GM03348 (cell line): ENCODE data around the gene CCDC24.

Experiments
- DNase-seq: peaks from one replicate; pipeline ENCODE4 v3.0.0; 2012; ENCODE audit warnings: low spot score

CCDC24 gene

GRCh38 chr1:43963006-43963405, 28.4 kb upstream of the CCDC24 start:
- no peak for DNase-seq

- DNase-seq, result no peak
Measured at GRCh38 chr1:43963890-43964289, 27.5 kb upstream of the CCDC24 start.

GRCh38 chr1:43965316-43965715, 26.1 kb upstream of the CCDC24 start:
- no peak for DNase-seq

- peak; percentile 36 for DNase-seq
Measured at GRCh38 chr1:43968348-43968948, 23.0 kb upstream of the CCDC24 start.

DNA sequence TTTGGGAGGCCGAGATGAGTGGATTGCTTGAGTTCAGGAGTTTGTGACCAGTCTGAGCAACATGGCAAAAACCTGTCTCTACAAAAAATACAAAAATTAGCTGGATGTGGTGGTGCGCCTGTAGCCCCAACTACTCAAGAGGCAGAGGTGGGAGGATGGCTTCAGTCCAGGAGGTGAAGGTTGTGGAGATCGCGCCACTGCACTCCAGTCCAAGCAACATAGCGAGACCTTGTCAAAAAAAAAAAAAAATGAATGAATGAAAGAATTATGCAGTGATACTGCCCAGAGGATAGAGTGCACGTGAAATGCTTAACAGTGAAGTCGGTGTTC, 22.0 kb upstream of the CCDC24 start:
- no peak for DNase-seq

- peak; percentile 98 for DNase-seq
Measured at GRCh38 chr1:43969746-43970466, 21.5 kb upstream of the CCDC24 start, which contains the start of gene DPH2. DPH2 (plus strand) TSS chr1:43970010; CDS start chr1:43970176, 166 bp downstream.

DNA sequence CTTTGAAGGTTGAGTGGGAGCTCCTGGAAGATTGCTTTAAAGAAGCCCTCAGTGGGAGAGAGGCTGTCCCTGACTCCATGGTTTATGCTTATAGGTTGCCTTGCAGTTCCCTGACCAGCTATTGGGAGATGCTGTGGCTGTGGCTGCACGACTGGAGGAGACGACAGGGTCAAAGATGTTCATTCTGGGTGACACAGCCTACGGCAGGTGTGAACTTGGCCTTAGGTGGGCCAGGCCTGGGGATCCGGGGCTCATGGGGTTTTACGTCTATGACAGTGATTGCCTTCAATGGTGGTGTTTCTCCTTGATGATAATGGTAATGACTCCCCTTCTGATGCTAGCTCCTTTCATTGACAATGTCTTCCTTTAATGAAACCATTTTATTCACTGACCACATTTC, 20.9 kb upstream of the CCDC24 start:
- DNase-seq, result no peak

DNA sequence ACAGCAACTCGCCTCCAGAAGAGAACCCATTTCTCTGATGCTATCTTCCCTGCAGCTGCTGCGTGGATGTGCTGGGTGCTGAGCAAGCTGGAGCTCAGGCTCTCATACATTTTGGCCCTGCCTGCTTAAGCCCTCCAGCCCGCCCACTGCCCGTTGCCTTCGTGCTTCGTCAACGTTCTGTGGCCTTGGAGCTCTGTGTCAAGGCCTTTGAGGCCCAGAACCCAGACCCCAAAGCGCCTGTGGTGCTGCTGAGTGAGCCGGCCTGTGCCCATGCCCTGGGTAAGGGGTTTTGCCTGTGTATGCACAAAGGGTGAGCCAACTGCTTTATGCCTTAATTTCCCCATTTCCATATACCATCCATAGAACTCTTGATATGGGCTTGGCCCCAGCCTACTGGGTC, 20.5 kb upstream of the CCDC24 start:
- DNase-seq, result no peak

DNA sequence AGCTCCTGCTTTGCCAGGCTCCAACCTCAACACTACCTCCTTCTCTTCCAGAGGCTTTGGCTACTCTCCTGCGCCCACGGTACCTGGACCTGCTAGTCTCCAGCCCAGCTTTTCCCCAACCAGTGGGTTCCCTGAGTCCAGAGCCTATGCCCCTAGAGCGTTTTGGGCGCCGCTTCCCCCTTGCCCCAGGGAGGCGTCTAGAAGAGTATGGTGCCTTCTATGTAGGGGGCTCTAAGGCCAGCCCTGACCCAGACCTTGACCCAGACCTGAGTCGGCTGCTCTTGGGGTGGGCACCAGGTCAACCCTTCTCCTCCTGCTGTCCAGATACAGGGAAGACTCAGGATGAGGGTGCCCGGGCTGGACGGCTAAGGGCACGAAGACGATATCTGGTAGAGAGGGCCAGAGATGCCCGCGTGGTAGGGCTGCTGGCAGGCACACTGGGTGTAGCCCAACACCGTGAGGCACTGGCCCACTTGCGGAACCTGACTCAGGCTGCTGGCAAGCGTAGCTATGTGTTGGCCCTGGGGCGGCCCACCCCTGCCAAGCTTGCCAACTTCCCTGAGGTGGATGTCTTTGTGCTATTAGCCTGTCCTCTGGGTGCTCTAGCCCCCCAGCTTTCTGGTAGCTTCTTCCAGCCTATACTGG, 19.9 kb upstream of the CCDC24 start:
- DNase-seq, result no peak

- no peak for DNase-seq
Measured at GRCh38 chr1:43973981-43974442, 17.4 kb upstream of the CCDC24 start.

GRCh38 chr1:43974443-43975248, 16.8 kb upstream of the CCDC24 start, which contains the start of gene ATP6V0B:
ATP6V0B (plus strand) TSS chr1:43974960; CDS start chr1:43975041, 81 bp downstream.
- DNase-seq, result peak; percentile 97

GRCh38 chr1:43975249-43975961, 16.0 kb upstream of the CCDC24 start:
- DNase-seq, result peak; percentile 61

GRCh38 chr1:43976045-43976444, 15.4 kb upstream of the CCDC24 start:
- no peak for DNase-seq

- no peak for DNase-seq
Measured at GRCh38 chr1:43976890-43977289, 14.5 kb upstream of the CCDC24 start.

DNA sequence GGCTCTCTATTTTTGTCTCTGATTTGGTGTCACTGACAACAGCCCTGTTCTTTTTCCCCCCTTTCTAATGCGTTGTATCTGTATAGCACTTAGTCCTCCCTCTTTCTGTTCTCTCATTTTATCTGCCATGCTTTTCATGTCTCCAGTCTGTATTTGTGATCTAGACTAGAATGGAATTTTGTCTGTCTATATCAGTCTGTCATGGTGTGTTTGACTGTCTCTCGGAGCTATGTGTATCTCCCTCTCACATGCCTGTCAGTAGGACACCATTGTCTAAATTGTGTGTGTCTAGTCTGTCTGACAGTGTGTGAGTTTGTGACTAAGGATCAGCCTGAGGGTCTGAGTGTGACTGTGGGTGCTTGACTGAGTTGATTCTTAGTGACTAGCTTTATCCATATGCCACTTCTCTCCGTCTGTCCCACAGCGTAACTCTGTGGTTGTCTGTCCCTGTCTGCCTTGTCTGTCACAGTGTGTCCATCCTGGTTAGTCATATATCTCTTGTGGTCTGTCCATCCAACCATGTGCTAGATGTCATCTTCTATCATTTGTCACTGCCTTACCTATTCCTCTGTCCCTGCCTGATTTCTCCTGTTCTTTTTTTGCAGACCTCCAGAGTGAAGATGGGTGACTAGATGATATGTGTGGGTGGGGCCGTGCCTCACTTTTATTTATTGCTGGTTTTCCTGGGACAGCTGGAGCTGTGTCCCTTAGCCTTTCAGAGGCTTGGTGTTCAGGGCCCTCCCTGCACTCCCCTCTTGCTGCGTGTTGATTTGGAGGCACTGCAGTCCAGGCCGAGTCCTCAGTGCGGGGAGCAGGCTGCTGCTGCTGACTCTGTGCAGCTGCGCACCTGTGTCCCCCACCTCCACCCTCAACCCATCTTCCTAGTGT, 13.8 kb upstream of the CCDC24 start:
- no peak for DNase-seq

DNA sequence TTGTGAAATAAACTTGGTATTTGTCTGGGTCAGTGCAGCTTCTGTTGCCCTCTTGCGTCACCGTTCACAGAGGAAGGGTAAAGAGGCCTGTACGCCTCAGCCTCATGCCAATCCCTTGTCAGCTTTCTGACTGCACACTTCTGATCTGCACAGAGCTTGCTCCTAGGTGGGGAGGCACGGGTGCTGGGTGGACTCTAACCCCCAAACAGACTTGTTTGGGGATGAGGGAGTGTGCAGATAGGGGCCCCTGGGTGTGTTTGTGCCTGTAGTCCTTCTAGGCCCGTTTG, 13.2 kb upstream of the CCDC24 start:
- DNase-seq, result no peak

DNA sequence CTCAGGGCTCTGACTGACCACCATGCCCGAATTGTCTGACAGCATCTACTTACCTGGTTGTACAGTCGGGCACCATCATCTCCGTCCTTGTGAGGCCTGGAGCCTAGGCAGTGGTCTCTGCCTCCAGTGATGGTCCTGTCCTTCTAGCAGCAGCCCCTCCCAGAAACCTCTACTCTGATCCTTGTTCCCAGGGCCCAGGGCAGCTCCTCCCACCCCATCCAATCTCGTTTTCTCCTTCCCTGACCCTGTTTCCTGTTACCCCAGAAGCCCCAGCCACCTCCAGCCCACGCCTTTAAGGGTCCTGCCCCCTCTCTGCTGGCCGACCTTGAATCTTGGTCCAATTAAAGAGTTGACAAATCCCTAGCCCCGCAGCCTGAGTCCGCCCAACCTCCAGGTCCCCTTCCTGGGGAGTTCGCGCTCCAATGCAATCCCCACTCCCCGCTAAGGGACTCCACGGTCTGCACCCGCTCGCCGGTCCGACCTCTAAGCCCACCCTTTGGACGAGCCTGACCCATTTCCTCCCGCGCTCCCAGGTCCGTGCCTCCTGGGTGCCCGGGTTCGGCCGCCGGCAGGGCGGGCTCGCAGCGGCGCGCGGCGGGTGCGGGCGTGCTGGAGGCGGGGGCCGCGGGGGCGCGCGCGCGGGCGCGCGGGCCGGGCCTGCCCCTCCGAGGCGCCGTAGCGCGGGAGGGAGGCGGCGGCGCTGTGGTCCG, 12.7 kb upstream of the CCDC24 start, which contains the start of gene B4GALT2:
Gene B4GALT2, plus strand, starts transcription at position 660 of the 710 bp plus-strand sequence. CDS start 1,951 bp downstream, outside the sequence.
- DNase-seq, result peak; percentile 95

DNA sequence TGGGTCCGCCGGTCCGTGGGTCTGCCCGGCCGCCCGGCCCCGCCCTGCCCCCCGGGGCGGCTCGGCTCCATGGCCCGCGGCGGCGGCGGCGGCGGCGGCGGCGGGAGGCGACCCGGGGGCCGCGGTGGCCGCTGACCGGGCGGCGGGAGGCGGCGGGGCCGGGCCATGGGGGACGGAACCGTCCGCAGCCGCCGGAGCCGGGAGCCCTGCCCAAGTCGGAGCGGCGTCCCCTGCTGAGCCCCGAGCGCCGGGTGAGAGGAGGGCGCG, 12.2 kb upstream of the CCDC24 start:
- no peak for DNase-seq

- peak; percentile 87 for DNase-seq
Measured at GRCh38 chr1:43979528-43980254, 11.7 kb upstream of the CCDC24 start.
